Activated CD8-positive, alpha-beta T cell treated with anti-CD3 and anti-CD28 coated beads for 36 hours (primary cell): Measurements from ENCODE around the gene RIN3. TPM values are rescaled to one million over a fixed set of nuclear protein-coding genes. Genes with fewer than 3 reads are reported as not detected.

ENCODE experiments used
- ATAC-seq: fragments of 200-7000 bp; cut with Tn5 transposase; one replicate; pipeline ENCODE4 v1.10.0; 2021; ENCODE audit warnings: mild to moderate bottlenecking, moderate library complexity
- CTCF ChIA-PET: fragments of 350-600 bp; sonication (Branson Sonifier 250); formaldehyde crosslinking; loops from one replicate; lab custom pipeline; 2021; ENCODE audit warnings: antibody characterized with exemption; lab: Charles Lee
- POLR2A ChIA-PET: fragments of 350-600 bp; sonication (Branson Sonifier 250); formaldehyde crosslinking; loops from one replicate; lab custom pipeline; 2021; ENCODE audit warnings: antibody characterized with exemption; lab: Charles Lee
- DNase-seq: peaks from one replicate; pipeline ENCODE4 v3.0.0-alpha.2; 2020
- H3K27ac Mint-ChIP-seq: one replicate; pipeline ENCODE4 v1.8.0; 2021; ENCODE audit warnings: mild to moderate bottlenecking, mixed read lengths
- H3K27me3 Mint-ChIP-seq: one replicate; pipeline ENCODE4 v1.8.0; 2021; ENCODE audit warnings: mixed read lengths
- H3K36me3 Mint-ChIP-seq: one replicate; pipeline ENCODE4 v1.8.0; 2021; ENCODE audit warnings: low read depth, mixed read lengths
- H3K4me1 Mint-ChIP-seq: one replicate; pipeline ENCODE4 v1.8.0; 2021; ENCODE audit warnings: low read depth, mixed read lengths
- H3K4me3 Mint-ChIP-seq: one replicate; pipeline ENCODE4 v1.8.0; 2021; ENCODE audit warnings: mild to moderate bottlenecking, moderate library complexity, mixed read lengths
- H3K9me3 Mint-ChIP-seq: one replicate; pipeline ENCODE4 v1.8.0; 2021; ENCODE audit warnings: mixed read lengths
- CTCF ChIP-seq: fragments of 200-600 bp; IDR thresholded peaks from one replicate; pipeline ENCODE4 v1.8.0; 2022; ENCODE audit warnings: antibody characterized with exemption, mild to moderate bottlenecking
- intact Hi-C: fragments of 100-400 bp; cut with micrococcal nuclease; formaldehyde crosslinking; loops from one replicate; pipeline ENCODE4 v1.10.0; 2022
- total RNA-seq, 2 experiments: library from RNA; stranded (reverse); gene quantifications; one replicate each; pipeline ENCODE4 v1.2.3, GENCODE V29; 2021

RIN3 gene
- total RNA-seq, 2 experiments from 2014 or later, result 61.3 to 62.4 TPM

DNA sequence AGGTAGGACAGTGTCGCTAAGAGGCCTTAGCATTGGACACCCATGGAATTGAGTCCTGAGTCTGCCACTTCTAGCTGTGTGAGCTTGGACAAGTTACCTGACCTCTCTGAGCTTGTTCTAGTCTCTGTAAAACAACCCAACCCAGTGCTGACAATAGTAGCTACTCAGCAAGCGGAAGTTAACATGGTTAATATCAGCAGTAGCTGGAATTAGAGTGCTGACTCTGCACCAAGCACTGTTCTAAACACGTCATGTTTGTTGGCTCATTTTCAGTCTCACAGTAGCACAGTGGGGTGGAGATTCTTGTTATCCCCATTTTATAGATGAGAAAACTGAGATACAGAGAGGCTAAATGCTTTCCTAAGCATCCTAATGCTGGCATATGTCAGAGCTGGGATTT is 47.5 kb upstream of the RIN3 start:
- ATAC-seq, result no peak

DNA sequence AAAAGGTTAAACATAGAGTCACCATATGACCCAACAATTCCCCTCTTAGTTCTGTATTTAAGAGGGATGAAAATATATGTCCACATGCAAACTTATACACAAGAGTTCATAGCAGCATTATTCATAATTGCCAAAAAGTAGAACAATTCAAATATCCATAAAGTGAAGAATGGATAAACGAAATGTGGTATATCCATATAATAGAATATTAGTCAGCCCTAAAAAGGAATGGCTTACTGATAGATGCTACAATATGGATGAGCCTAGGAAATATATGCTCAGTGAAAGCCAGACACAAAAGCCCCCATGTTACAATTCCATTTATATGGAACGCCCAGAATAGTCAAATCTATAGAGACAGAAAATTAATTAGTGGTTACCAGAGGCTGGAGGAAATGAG is 44.1 kb upstream of the RIN3 start:
- no peak overlapping the region for H3K27ac Mint-ChIP-seq
- intact Hi-C loops, result no loop called here

More for the DNA sequence above, 47.5 kb upstream of the RIN3 start:
- POLR2A ChIA-PET, result no interaction called here
- H3K4me1 Mint-ChIP-seq, result peaks cover 21% of the 10 kb centered on the region
- no peak overlapping the region for H3K4me3 Mint-ChIP-seq
- H3K9me3 Mint-ChIP-seq, result peaks cover 9% of the 10 kb centered on the region
- H3K27ac Mint-ChIP-seq, result no peak overlapping the region
- no peaks in the 10 kb centered on the region for H3K36me3 Mint-ChIP-seq
- CTCF ChIA-PET, result interaction anchor here (1.2 to 1.4 kb wide), 4 partner anchors 19 to 328 kb away, joined by 3 to 5 read pairs (median 3); no protein-coding TSS in a partner anchor
- no peaks in the 10 kb centered on the region for H3K27me3 Mint-ChIP-seq
- no peak for DNase-seq
- intact Hi-C loops, result no loop called here
- no peak for TF ChIP-seq CTCF

GRCh38 chr14:92470215-92470614 is 43.4 kb upstream of the RIN3 start:
- CTCF ChIA-PET, result no interaction called here
- H3K9me3 Mint-ChIP-seq, result peaks cover 9% of the 10 kb centered on the region
- no peak overlapping the region for H3K27ac Mint-ChIP-seq
- DNase-seq (no peak), ATAC-seq (no peak)
- H3K4me1 Mint-ChIP-seq, result peaks cover 10% of the 10 kb centered on the region
- no peak overlapping the region for H3K4me3 Mint-ChIP-seq
- POLR2A ChIA-PET, result no interaction called here
- no peak for TF ChIP-seq CTCF
- H3K36me3 Mint-ChIP-seq, result no peaks in the 10 kb centered on the region
- intact Hi-C loops, result no loop called here
- no peaks in the 10 kb centered on the region for H3K27me3 Mint-ChIP-seq

More for the DNA sequence above, 44.1 kb upstream of the RIN3 start:
- no peaks in the 10 kb centered on the region for H3K27me3 Mint-ChIP-seq
- ChIA-PET CTCF (no interaction called here), POLR2A (no interaction called here)
- no peak overlapping the region for H3K4me3 Mint-ChIP-seq
- H3K4me1 Mint-ChIP-seq, result peaks cover 10% of the 10 kb centered on the region
- H3K9me3 Mint-ChIP-seq, result peaks cover 9% of the 10 kb centered on the region
- TF ChIP-seq CTCF, result no peak
- ATAC-seq (no peak), DNase-seq (no peak)
- H3K36me3 Mint-ChIP-seq, result no peaks in the 10 kb centered on the region

DNA sequence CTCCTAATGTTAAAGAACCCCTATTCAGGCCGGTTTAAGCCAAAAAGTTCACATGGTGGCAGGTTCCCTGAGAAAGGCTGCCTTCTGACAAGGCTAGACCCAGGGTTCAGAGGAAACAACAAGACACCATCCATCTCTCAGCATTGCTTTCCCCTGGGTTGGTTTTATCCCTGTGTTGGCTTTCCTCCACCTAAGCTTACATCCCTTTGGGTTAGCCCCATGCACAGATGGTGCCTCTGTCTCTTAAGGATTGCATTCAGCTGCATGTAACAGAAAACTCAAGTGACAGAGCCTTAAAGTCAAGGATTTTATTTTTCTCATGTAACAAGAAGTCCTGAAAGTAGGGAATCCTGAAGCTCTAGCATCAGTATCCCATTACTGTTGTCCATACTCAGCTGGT is 42.8 kb upstream of the RIN3 start:
- CTCF ChIA-PET, result no interaction called here
- no peak overlapping the region for H3K27ac Mint-ChIP-seq

GRCh38 chr14:92471919-92472318 is 41.7 kb upstream of the RIN3 start:
- Mint-ChIP-seq H3K4me1 (peaks cover 10% of the 10 kb centered on the region), H3K27ac (no peak overlapping the region), H3K36me3 (no peaks in the 10 kb centered on the region), H3K27me3 (no peaks in the 10 kb centered on the region), H3K4me3 (no peak overlapping the region), H3K9me3 (peaks cover 7% of the 10 kb centered on the region)
- DNase-seq (no peak), ATAC-seq (no peak)
- ChIA-PET POLR2A (no interaction called here), CTCF (no interaction called here)
- TF ChIP-seq CTCF, result no peak
- intact Hi-C loops, result no loop called here

More for the DNA sequence above, 42.8 kb upstream of the RIN3 start:
- no peaks in the 10 kb centered on the region for H3K36me3 Mint-ChIP-seq
- no peak overlapping the region for H3K4me3 Mint-ChIP-seq
- TF ChIP-seq CTCF, result no peak
- no peak for DNase-seq
- peaks cover 10% of the 10 kb centered on the region for H3K4me1 Mint-ChIP-seq
- POLR2A ChIA-PET, result no interaction called here
- no peaks in the 10 kb centered on the region for H3K27me3 Mint-ChIP-seq
- peaks cover 9% of the 10 kb centered on the region for H3K9me3 Mint-ChIP-seq
- intact Hi-C loops, result no loop called here
- no peak for ATAC-seq
